H9 (cell line): Measurements from ENCODE around the gene TEX22. TPM values are rescaled to one million over a fixed set of nuclear protein-coding genes. Genes with fewer than 3 reads are reported as not detected.

Experiments used
- DNase-seq: peaks from one replicate; pipeline ENCODE4 v3.0.0-alpha.2; 2017
- H2AFZ ChIP-seq: one replicate; pipeline ENCODE4 v1.6.1; 2013; ENCODE audit warnings: mild to moderate bottlenecking, low read length, control low read depth, moderate library complexity
- H2AK5ac ChIP-seq: 2 replicates; pipeline ENCODE4 v1.6.1; 2013; ENCODE audit warnings: low read length, control low read depth, mixed read lengths; ENCODE audit not compliant: insufficient read length
- H2BK120ac ChIP-seq: one replicate; pipeline ENCODE4 v1.6.1; 2013; ENCODE audit warnings: low read depth, mild to moderate bottlenecking, low read length, control low read depth, inconsistent platforms; ENCODE audit not compliant: poor library complexity, severe bottlenecking
- H2BK12ac ChIP-seq: 2 replicates; pipeline ENCODE4 v1.6.1; 2013; ENCODE audit warnings: low read length, control low read depth, mixed read lengths, low read depth; ENCODE audit not compliant: insufficient read length
- H2BK15ac ChIP-seq: 2 replicates; pipeline ENCODE4 v1.6.1; 2013; ENCODE audit warnings: low read depth, low read length, control low read depth
- H2BK20ac ChIP-seq: one replicate; pipeline ENCODE4 v1.6.1; 2013; ENCODE audit warnings: low read depth, mild to moderate bottlenecking, low read length, control low read depth, inconsistent platforms; ENCODE audit not compliant: poor library complexity, severe bottlenecking
- H2BK5ac ChIP-seq: 2 replicates; pipeline ENCODE4 v1.6.1; 2013; ENCODE audit warnings: low read length, control low read depth, mixed read lengths; ENCODE audit not compliant: insufficient read length
- H3K14ac ChIP-seq: 2 replicates; pipeline ENCODE4 v1.6.1; 2013; ENCODE audit warnings: low read length, control low read depth; ENCODE audit not compliant: insufficient read depth
- H3K18ac ChIP-seq: 2 replicates; pipeline ENCODE4 v1.6.1; 2013; ENCODE audit warnings: low read depth, mild to moderate bottlenecking, mixed read lengths, low read length, control low read depth; ENCODE audit not compliant: insufficient read length
- H3K23ac ChIP-seq: 2 replicates; pipeline ENCODE4 v1.6.1; 2013; ENCODE audit warnings: low read length, control low read depth, mixed read lengths, low read depth; ENCODE audit not compliant: insufficient read length
- H3K23me2 ChIP-seq: 2 replicates; pipeline ENCODE4 v1.6.1; 2013; ENCODE audit warnings: low read depth, mild to moderate bottlenecking, mixed read lengths, low read length, control low read depth; ENCODE audit not compliant: insufficient read length, poor library complexity, severe bottlenecking
- H3K27ac ChIP-seq: 2 replicates; pipeline ENCODE4 v1.5.1; 2013; ENCODE audit warnings: low read length, control low read depth, mixed read lengths, low read depth; ENCODE audit not compliant: insufficient read length
- H3K27me3 ChIP-seq: 2 replicates; pipeline ENCODE4 v1.6.1; 2013; ENCODE audit warnings: low read length, control low read depth, inconsistent platforms; ENCODE audit not compliant: insufficient read depth
- H3K4ac ChIP-seq: 2 replicates; pipeline ENCODE4 v1.6.1; 2013; ENCODE audit warnings: low read depth, mild to moderate bottlenecking, control low read depth, inconsistent platforms, low read length, moderate library complexity
- H3K4me1 ChIP-seq: 2 replicates; pipeline ENCODE4 v1.6.1; 2013; ENCODE audit warnings: low read length, control low read depth, inconsistent platforms; ENCODE audit not compliant: insufficient read depth
- H3K4me2 ChIP-seq: 2 replicates; pipeline ENCODE4 v1.6.1; 2013; ENCODE audit warnings: low read length, control low read depth, mixed read lengths; ENCODE audit not compliant: insufficient read length, insufficient read depth
- H3K56ac ChIP-seq: 2 replicates; pipeline ENCODE4 v1.6.1; 2013; ENCODE audit warnings: low read depth, mild to moderate bottlenecking, mixed read lengths, low read length, control low read depth; ENCODE audit not compliant: insufficient read length
- H3K79me1 ChIP-seq: 2 replicates; pipeline ENCODE4 v1.6.1; 2013; ENCODE audit warnings: low read depth, mild to moderate bottlenecking, moderate library complexity, low read length, control low read depth, inconsistent platforms; ENCODE audit not compliant: insufficient read depth, poor library complexity, severe bottlenecking
- H3K79me2 ChIP-seq: 2 replicates; pipeline ENCODE4 v1.6.1; 2013; ENCODE audit warnings: low read length, control low read depth, inconsistent platforms; ENCODE audit not compliant: insufficient read depth
- H3K9ac ChIP-seq: 2 replicates; pipeline ENCODE4 v1.6.1; 2013; ENCODE audit warnings: low read length, control low read depth, mixed read lengths; ENCODE audit not compliant: insufficient read length; ENCODE audit errors: extremely low read depth
- H3K9me3 ChIP-seq: one replicate; pipeline ENCODE4 v1.6.1; 2013; ENCODE audit warnings: low read depth, low read length, inconsistent platforms; ENCODE audit not compliant: control insufficient read depth
- H3T11ph ChIP-seq: one replicate; pipeline ENCODE4 v1.6.1; 2013; ENCODE audit warnings: mild to moderate bottlenecking, low read length, control low read depth, inconsistent platforms
- H4K20me1 ChIP-seq: one replicate; pipeline ENCODE4 v1.6.1; 2013; ENCODE audit not compliant: control insufficient read depth, insufficient read length, insufficient read depth
- H4K5ac ChIP-seq: 2 replicates; pipeline ENCODE4 v1.6.1; 2013; ENCODE audit warnings: low read depth, mild to moderate bottlenecking, mixed read lengths, low read length, control low read depth; ENCODE audit not compliant: insufficient read length
- H4K8ac ChIP-seq: replicated peaks from 2 replicates; pipeline ENCODE4 v1.6.1; 2013; ENCODE audit warnings: low read length, control low read depth, mixed read lengths, low read depth; ENCODE audit not compliant: insufficient read length
- H4K91ac ChIP-seq: 2 replicates; pipeline ENCODE4 v1.6.1; 2013; ENCODE audit warnings: low read depth, mild to moderate bottlenecking, moderate library complexity, mixed read lengths, low read length, control low read depth; ENCODE audit not compliant: insufficient read length
- H3K27ac Mint-ChIP-seq, 3 experiments: 2 replicates in 2 of 3; 3 replicates in 1 of 3; pipeline ENCODE4 v1.8.0; 2020 to 2021; ENCODE audit warnings: mixed read lengths in 3 of 3, mild to moderate bottlenecking in 1 of 3, moderate library complexity in 1 of 3
- H3K27me3 Mint-ChIP-seq: 2 replicates; pipeline ENCODE4 v1.8.0; 2021; ENCODE audit warnings: low read depth, mild to moderate bottlenecking, moderate library complexity, mixed read lengths
- H3K36me3 Mint-ChIP-seq, 3 experiments: 2 replicates in 2 of 3; 3 replicates in 1 of 3; pipeline ENCODE4 v1.8.0; 2020 to 2021; ENCODE audit warnings: low read depth in 3 of 3, mixed read lengths in 3 of 3; ENCODE audit not compliant: insufficient read depth in 1 of 3
- H3K4me1 Mint-ChIP-seq, 2 experiments: 2 replicates each; pipeline ENCODE4 v1.8.0; 2020; ENCODE audit warnings: mixed read lengths in 2 of 2
- H3K4me3 Mint-ChIP-seq, 2 experiments: 2 replicates in 1 of 2; 3 replicates in 1 of 2; pipeline ENCODE4 v1.8.0; 2020 to 2021; ENCODE audit warnings: mild to moderate bottlenecking in 2 of 2, mixed read lengths in 2 of 2, moderate library complexity in 1 of 2
- H3K9me3 Mint-ChIP-seq, 2 experiments: 2 replicates in 1 of 2; 3 replicates in 1 of 2; pipeline ENCODE4 v1.8.0; 2020; ENCODE audit warnings: mild to moderate bottlenecking in 2 of 2, mixed read lengths in 2 of 2, moderate library complexity in 1 of 2
- WGBS: extraction: QIAGEN DNeasy Blood & Tissue Kit; methylation state at CpG from one replicate; pipeline ENCODE4 v1.1.7; 2013; ENCODE audit warnings: missing lambda C conversion rate, low lambda C conversion rate, mixed read lengths; ENCODE audit not compliant: insufficient read length; ENCODE audit errors: extremely low coverage; 5-methylcytosine and 5-hydroxymethylcytosine counted together
- total RNA-seq: library from RNA; stranded (reverse); gene quantifications from 2 replicates; pipeline ENCODE4 v1.2.1, GENCODE V29; 2021
- TF ChIP-seq, protein P1 (sequence below): fragments of 200-600 bp; sonication (generic); conservative IDR thresholded peaks from 3 replicates; pipeline ENCODE4 v1.8.0; 2021; ENCODE audit warnings: antibody characterized with exemption, mild to moderate bottlenecking

Gene TEX22
- total RNA-seq, 1 experiment from 2014 or later, result 0.83 TPM

DNA sequence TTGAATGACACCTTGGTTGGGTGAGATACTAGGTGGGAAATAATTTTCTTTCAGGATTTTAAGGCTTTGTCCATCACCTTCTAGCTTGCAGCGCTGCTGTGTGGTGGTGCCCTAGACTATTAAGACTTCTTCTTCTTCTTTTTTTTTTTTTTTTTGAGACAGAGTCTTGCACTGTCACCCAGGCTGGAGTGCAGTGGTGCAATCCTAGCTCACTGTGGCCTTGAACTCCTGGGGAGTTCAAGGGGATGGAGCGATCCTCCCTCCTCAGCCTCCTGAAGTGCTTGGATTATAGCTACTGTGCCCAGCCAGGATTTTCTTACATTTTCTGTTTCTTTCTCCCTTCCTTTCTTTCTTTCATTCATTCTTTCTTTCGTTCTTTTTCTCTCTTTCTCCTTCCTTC is 11.0 kb downstream of the TEX22 start:
- no peak overlapping the region for H3K18ac ChIP-seq
- TF ChIP-seq, protein P1, sequence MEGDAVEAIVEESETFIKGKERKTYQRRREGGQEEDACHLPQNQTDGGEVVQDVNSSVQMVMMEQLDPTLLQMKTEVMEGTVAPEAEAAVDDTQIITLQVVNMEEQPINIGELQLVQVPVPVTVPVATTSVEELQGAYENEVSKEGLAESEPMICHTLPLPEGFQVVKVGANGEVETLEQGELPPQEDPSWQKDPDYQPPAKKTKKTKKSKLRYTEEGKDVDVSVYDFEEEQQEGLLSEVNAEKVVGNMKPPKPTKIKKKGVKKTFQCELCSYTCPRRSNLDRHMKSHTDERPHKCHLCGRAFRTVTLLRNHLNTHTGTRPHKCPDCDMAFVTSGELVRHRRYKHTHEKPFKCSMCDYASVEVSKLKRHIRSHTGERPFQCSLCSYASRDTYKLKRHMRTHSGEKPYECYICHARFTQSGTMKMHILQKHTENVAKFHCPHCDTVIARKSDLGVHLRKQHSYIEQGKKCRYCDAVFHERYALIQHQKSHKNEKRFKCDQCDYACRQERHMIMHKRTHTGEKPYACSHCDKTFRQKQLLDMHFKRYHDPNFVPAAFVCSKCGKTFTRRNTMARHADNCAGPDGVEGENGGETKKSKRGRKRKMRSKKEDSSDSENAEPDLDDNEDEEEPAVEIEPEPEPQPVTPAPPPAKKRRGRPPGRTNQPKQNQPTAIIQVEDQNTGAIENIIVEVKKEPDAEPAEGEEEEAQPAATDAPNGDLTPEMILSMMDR, result no peak
- peaks cover 3 to 10% (median 7%) of the 10 kb centered on the region in 3 experiments; a peak in 5 of 7 replicates for H3K36me3 Mint-ChIP-seq
- no peak overlapping the region for H3K9ac ChIP-seq
- H3K9me3 ChIP-seq, result no peaks in the 10 kb centered on the region
- no peak overlapping the region for H2AK5ac ChIP-seq
- H2BK20ac ChIP-seq, result no peak overlapping the region
- no peak for DNase-seq
- no peak overlapping the region for H3K14ac ChIP-seq
- no peak overlapping the region for H3K27ac ChIP-seq
- H3K4ac ChIP-seq, result no peak overlapping the region
- H3K23ac ChIP-seq, result no peak overlapping the region
- H2BK5ac ChIP-seq, result no peak overlapping the region
- 93% methylated on average over 1 of the region's 3 CpGs for WGBS
- no peak overlapping the region for H4K8ac ChIP-seq
- no peak overlapping the region for H2BK12ac ChIP-seq
- no peak overlapping the region for H3K4me2 ChIP-seq
- H3K23me2 ChIP-seq, result peaks cover 4% of the 10 kb centered on the region
- H3K4me3 Mint-ChIP-seq, result no peak overlapping the region
- peaks cover 6 to 25% of the 10 kb centered on the region in 2 experiments; a peak in 3 of 4 replicates for H3K4me1 Mint-ChIP-seq
- no peak overlapping the region for H4K5ac ChIP-seq
- H3K56ac ChIP-seq, result no peak overlapping the region
- H3K27ac Mint-ChIP-seq, result no peak overlapping the region
- H3K27me3 Mint-ChIP-seq, result peaks cover 96% of the 10 kb centered on the region
- H2BK120ac ChIP-seq, result no peak overlapping the region
- H3K27me3 ChIP-seq, result peaks cover 12% of the 10 kb centered on the region
- H4K91ac ChIP-seq, result no peak overlapping the region
- no peaks in the 10 kb centered on the region for H3K79me2 ChIP-seq
- no peaks in the 10 kb centered on the region for H3K79me1 ChIP-seq
- peaks cover 3% of the 10 kb centered on the region for H4K20me1 ChIP-seq
- H2BK15ac ChIP-seq, result no peak overlapping the region
- H3T11ph ChIP-seq, result no peak overlapping the region
- no peaks in the 10 kb centered on the region for H3K4me1 ChIP-seq
- no peak overlapping the region for H2AFZ ChIP-seq
- H3K9me3 Mint-ChIP-seq, result peaks cover 11 to 25% of the 10 kb centered on the region in 2 experiments
